GM12801 (cell line): ENCODE data around the gene ERP27.

Source experiments
- CTCF ChIP-seq: IDR thresholded peaks from one replicate; pipeline ENCODE4 v1.5.1; 2011; ENCODE audit warnings: control low read depth; ENCODE audit not compliant: insufficient read length; ENCODE audit errors: extremely low read depth

Gene ERP27

GRCh38 chr12:14954269-14954668, 15.9 kb upstream of the ERP27 start:
- TF ChIP-seq CTCF = no peak

- TF ChIP-seq CTCF = no peak
Observed at GRCh38 chr12:14953752-14954151, 15.4 kb upstream of the ERP27 start.

GRCh38 chr12:14952299-14952921, 14.1 kb upstream of the ERP27 start:
- no peak for TF ChIP-seq CTCF

GRCh38 chr12:14951851-14952250, 13.5 kb upstream of the ERP27 start:
- TF ChIP-seq CTCF = no peak

GRCh38 chr12:14950982-14951746, 12.8 kb upstream of the ERP27 start:
- no peak for TF ChIP-seq CTCF

GRCh38 chr12:14950421-14950820, 12.1 kb upstream of the ERP27 start:
- TF ChIP-seq CTCF = no peak

- no peak for TF ChIP-seq CTCF
Observed at GRCh38 chr12:14949631-14950030, 11.3 kb upstream of the ERP27 start.
